Neuronal stem cell (in vitro differentiated cells): ENCODE results near the gene IFNA6.

Experiments used
- DNase-seq: peaks from one replicate; pipeline ENCODE4 v3.0.0-alpha.2; 2013; ENCODE audit warnings: low spot score
- H2AFZ ChIP-seq: one replicate; pipeline ENCODE4 v1.6.1; 2013; ENCODE audit warnings: mild to moderate bottlenecking, low read length, inconsistent platforms
- H2AK5ac ChIP-seq: 2 replicates; pipeline ENCODE4 v1.6.1; 2013; ENCODE audit warnings: low read depth, mild to moderate bottlenecking, inconsistent platforms, low read length, moderate library complexity, mixed read lengths
- H2BK120ac ChIP-seq: 2 replicates; pipeline ENCODE4 v1.6.1; 2013; ENCODE audit warnings: low read depth, mild to moderate bottlenecking, inconsistent platforms, low read length, moderate library complexity, mixed read lengths
- H2BK12ac ChIP-seq: one replicate; pipeline ENCODE4 v1.6.1; 2013; ENCODE audit warnings: low read length, inconsistent platforms
- H2BK15ac ChIP-seq: 2 replicates; pipeline ENCODE4 v1.6.1; 2013; ENCODE audit warnings: mild to moderate bottlenecking, low read length, inconsistent platforms, mixed read lengths
- H2BK5ac ChIP-seq: one replicate; pipeline ENCODE4 v1.6.1; 2013; ENCODE audit warnings: inconsistent platforms, mild to moderate bottlenecking, low read length, moderate library complexity
- H3K14ac ChIP-seq: one replicate; pipeline ENCODE4 v1.6.1; 2013; ENCODE audit warnings: low read length, inconsistent platforms
- H3K18ac ChIP-seq: 2 replicates; pipeline ENCODE4 v1.6.1; 2013; ENCODE audit warnings: low read length, inconsistent platforms
- H3K23ac ChIP-seq: 2 replicates; pipeline ENCODE4 v1.6.1; 2013; ENCODE audit warnings: low read depth, mild to moderate bottlenecking, mixed read lengths, low read length, inconsistent platforms; ENCODE audit not compliant: poor library complexity
- H3K27ac ChIP-seq: replicated peaks from 3 replicates; pipeline ENCODE4 v1.5.1; 2013; ENCODE audit warnings: low read length, inconsistent platforms
- H3K27me3 ChIP-seq, 3 experiments: 2 replicates each; pipeline ENCODE4 v1.6.1; 2013; ENCODE audit warnings: low read length in 3 of 3, mild to moderate bottlenecking in 2 of 3, inconsistent platforms in 1 of 3, low read depth in 1 of 3, mixed read lengths in 1 of 3, moderate library complexity in 1 of 3; ENCODE audit not compliant: control insufficient read depth in 3 of 3, insufficient read depth in 3 of 3
- H3K36me3 ChIP-seq, 2 donors: replicated peaks in 1 of 2; 2 replicates each; pipeline ENCODE4 v1.6.1; 2013; ENCODE audit warnings: low read length in 2 of 2; ENCODE audit not compliant: control insufficient read depth in 2 of 2, insufficient read depth in 2 of 2
- H3K4ac ChIP-seq: 2 replicates; pipeline ENCODE4 v1.6.1; 2013; ENCODE audit warnings: inconsistent platforms, mild to moderate bottlenecking, low read length, moderate library complexity
- H3K4me1 ChIP-seq, 2 donors: 1 replicate in 1 of 2; 2 replicates in 1 of 2; pipeline ENCODE4 v1.6.1; 2013; ENCODE audit warnings: low read length in 2 of 2, low read depth in 1 of 2; ENCODE audit not compliant: control insufficient read depth in 2 of 2, insufficient read depth in 1 of 2
- H3K4me2 ChIP-seq: one replicate; pipeline ENCODE4 v1.6.1; 2013; ENCODE audit warnings: mild to moderate bottlenecking, low read length, inconsistent platforms; ENCODE audit not compliant: insufficient read depth, poor library complexity, severe bottlenecking
- H3K4me3 ChIP-seq, 2 donors: 2 replicates each; pipeline ENCODE4 v1.5.1; 2013; ENCODE audit warnings: low read length in 2 of 2, mild to moderate bottlenecking in 2 of 2, inconsistent platforms in 1 of 2, moderate library complexity in 1 of 2
- H3K79me1 ChIP-seq: one replicate; pipeline ENCODE4 v1.6.1; 2013; ENCODE audit warnings: low read depth, mild to moderate bottlenecking, inconsistent platforms, low read length, moderate library complexity
- H3K9ac ChIP-seq: one replicate; pipeline ENCODE4 v1.6.1; 2013; ENCODE audit warnings: mild to moderate bottlenecking, low read depth, low read length, inconsistent platforms; ENCODE audit not compliant: poor library complexity
- H3K9me3 ChIP-seq, 2 donors: replicated peaks in 1 of 2; 2 replicates each; pipeline versions ENCODE3 to v1.6.1; 2013; ENCODE audit warnings: low read length in 2 of 2, mild to moderate bottlenecking in 2 of 2, inconsistent platforms in 1 of 2, low read depth in 1 of 2, mixed read lengths in 1 of 2, moderate library complexity in 1 of 2; ENCODE audit not compliant: control insufficient read depth in 2 of 2, insufficient read depth in 1 of 2
- H4K8ac ChIP-seq: one replicate; pipeline ENCODE4 v1.6.1; 2013; ENCODE audit warnings: low read depth, mild to moderate bottlenecking, inconsistent platforms, low read length, moderate library complexity
- H4K91ac ChIP-seq: one replicate; pipeline ENCODE4 v1.6.1; 2013; ENCODE audit warnings: low read length, low read depth, mild to moderate bottlenecking, inconsistent platforms; ENCODE audit not compliant: poor library complexity
- WGBS, 2 donors: extraction: QIAGEN DNeasy Blood & Tissue Kit; methylation state at CpG; one replicate each; pipeline ENCODE4 v1.1.7; 2013; ENCODE audit warnings: missing lambda C conversion rate in 2 of 2, mixed read lengths in 1 of 2; ENCODE audit not compliant: insufficient read length in 2 of 2, insufficient replicate concordance in 1 of 2; ENCODE audit errors: extremely low coverage in 2 of 2; 5-methylcytosine and 5-hydroxymethylcytosine counted together

Gene IFNA6

DNA sequence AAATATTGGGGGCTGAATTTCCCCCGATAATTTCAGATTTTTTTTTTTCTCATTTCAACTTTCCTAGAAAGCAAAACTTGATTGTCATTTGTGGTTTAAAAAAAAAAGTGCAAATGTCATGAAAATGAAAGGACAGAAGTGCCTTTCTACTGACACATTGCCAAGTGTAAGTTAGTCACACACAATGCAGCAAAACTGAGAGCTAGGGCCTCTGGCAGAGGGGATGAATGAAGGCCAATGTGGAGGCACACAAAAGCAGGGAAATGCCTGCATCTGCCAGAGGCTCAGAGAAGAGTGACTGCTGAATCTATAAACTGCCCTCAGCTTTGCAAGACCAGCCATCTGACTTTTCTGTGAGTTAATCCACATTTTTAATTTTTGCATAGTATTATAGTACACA, 38.8 kb downstream of the IFNA6 start:
- Histone ChIP-seq H3K4ac (no peak overlapping the region), H3K9me3 (no peaks in the 10 kb centered on the region), H3K4me1 (peaks cover 0 to 15% of the 10 kb centered on the region in 2 donors), H3K79me1 (no peaks in the 10 kb centered on the region), H2BK12ac (no peak overlapping the region), H2AFZ (peak overlapping the region; percentile 45), H3K23ac (no peak overlapping the region), H3K9ac (no peak overlapping the region), H2BK15ac (no peak overlapping the region), H2AK5ac (no peak overlapping the region), H3K27ac (no peak overlapping the region), H2BK120ac (no peak overlapping the region), H3K27me3 (no peaks in the 10 kb centered on the region), H4K8ac (no peak overlapping the region), H4K91ac (no peak overlapping the region), H3K36me3 (no peaks in the 10 kb centered on the region), H2BK5ac (no peak overlapping the region), H3K18ac (no peak overlapping the region), H3K4me3 (peak overlapping the region in 1 of 2 donors; percentile 0), H3K4me2 (no peak overlapping the region), H3K14ac (no peak overlapping the region)
- no peak for DNase-seq
- WGBS, 2 donors, result no CpG with 5 or more reads among the region's 1 CpG

DNA sequence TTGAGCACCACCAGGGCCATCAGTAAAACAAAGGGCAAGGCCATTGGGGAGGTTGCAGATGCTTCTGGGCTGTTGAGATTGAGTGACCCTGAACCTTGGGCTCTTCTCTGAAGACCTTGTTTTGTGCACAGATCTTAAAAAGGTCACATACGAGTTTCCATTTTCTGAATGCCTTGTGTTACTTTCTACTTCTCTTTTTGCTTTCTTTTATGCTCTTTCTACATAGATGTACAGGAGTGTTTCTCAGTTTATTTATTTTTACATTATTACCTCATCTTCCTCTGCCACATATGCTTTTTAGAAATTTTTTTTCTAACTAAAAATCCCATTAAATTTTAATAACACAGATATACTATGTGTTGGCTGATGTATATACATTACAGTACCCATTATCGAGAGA, 45.5 kb downstream of the IFNA6 start, which contains the start of gene IFNA5:
Gene IFNA5, minus strand, starts transcription at position 101 of the 400 bp plus-strand sequence. Its CDS starts 57 bp downstream, at position 44.
- H2BK12ac ChIP-seq, result no peak within 1 kb of the TSS
- WGBS, 2 donors, result no CpG with 5 or more reads among the region's 2 CpGs
- no peak within 1 kb of the TSS for H2AK5ac ChIP-seq
- H3K4ac ChIP-seq, result no peak within 1 kb of the TSS
- H2BK5ac ChIP-seq, result no peak within 1 kb of the TSS
- H4K91ac ChIP-seq, result no peak within 1 kb of the TSS
- H3K36me3 ChIP-seq, result no peaks in the 10 kb centered on the region
- H3K79me1 ChIP-seq, result no peaks in the 10 kb centered on the region
- no peak within 1 kb of the TSS for H2BK120ac ChIP-seq
- peak within 1 kb of the TSS in 1 of 2 donors; percentile 54 for H3K4me3 ChIP-seq
- H4K8ac ChIP-seq, result no peak within 1 kb of the TSS
- H3K4me2 ChIP-seq, result no peak within 1 kb of the TSS
- no peak within 1 kb of the TSS for H3K14ac ChIP-seq
- H3K18ac ChIP-seq, result no peak within 1 kb of the TSS
- no peak within 1 kb of the TSS for H3K27ac ChIP-seq
- H3K9me3 ChIP-seq, result no peaks in the 10 kb centered on the region
- no peak within 1 kb of the TSS for H2BK15ac ChIP-seq
- no peak within 1 kb of the TSS for H3K23ac ChIP-seq
- H3K9ac ChIP-seq, result no peak within 1 kb of the TSS
- H3K4me1 ChIP-seq, result no peaks in the 10 kb centered on the region
- H2AFZ ChIP-seq, result no peak within 1 kb of the TSS
- H3K27me3 ChIP-seq, result no peaks in the 10 kb centered on the region
- no peak for DNase-seq
